GM23338 (cell line): Measurements from ENCODE around the gene GPNMB. TPM values are rescaled to one million over a fixed set of nuclear protein-coding genes. Genes with fewer than 3 reads are reported as not detected.

Source experiments
- ATAC-seq: fragments of 200-7000 bp; cut with Tn5 transposase; 3 replicates; pipeline ENCODE4 v1.9.1; 2020
- DNase-seq: peaks from one replicate; pipeline ENCODE4 v3.0.0-alpha.2; 2015; ENCODE audit warnings: low spot score
- H2AFZ ChIP-seq: fragments of 200-600 bp; sonication (generic); 2 replicates; pipeline ENCODE4 v1.8.0; 2016; ENCODE audit warnings: antibody characterized with exemption, mild to moderate bottlenecking, moderate library complexity
- H3F3A ChIP-seq: fragments of 200-600 bp; sonication (generic); replicated peaks from 2 replicates; pipeline ENCODE4 v1.8.0; 2017; ENCODE audit warnings: antibody characterized with exemption, mixed run types, low read depth
- H3K27ac ChIP-seq: fragments of 200-600 bp; sonication (generic); 2 replicates; pipeline ENCODE4 v1.6.1; 2016; ENCODE audit warnings: low read depth
- H3K27me3 ChIP-seq: fragments of 200-600 bp; sonication (generic); 2 replicates; pipeline ENCODE4 v1.8.0; 2016; ENCODE audit warnings: mild to moderate bottlenecking, mixed run types, moderate library complexity; ENCODE audit not compliant: insufficient read depth
- H3K36me3 ChIP-seq: fragments of 200-600 bp; sonication (generic); 2 replicates; pipeline ENCODE4 v1.8.0; 2016; ENCODE audit warnings: mild to moderate bottlenecking; ENCODE audit not compliant: insufficient read depth
- H3K4me1 ChIP-seq: fragments of 200-600 bp; sonication (generic); 2 replicates; pipeline ENCODE4 v1.8.0; 2016; ENCODE audit warnings: mild to moderate bottlenecking, moderate library complexity; ENCODE audit not compliant: insufficient read depth
- H3K4me2 ChIP-seq: fragments of 200-600 bp; sonication (generic); 2 replicates; pipeline ENCODE4 v1.7.1; 2017; ENCODE audit warnings: mixed run types
- H3K4me3 ChIP-seq: fragments of 200-600 bp; sonication (generic); 2 replicates; pipeline ENCODE4 v1.6.1; 2016; ENCODE audit warnings: mixed run types
- H3K79me2 ChIP-seq: fragments of 200-600 bp; sonication (generic); replicated peaks from 2 replicates; pipeline ENCODE4 v1.8.0; 2017; ENCODE audit warnings: mild to moderate bottlenecking; ENCODE audit not compliant: insufficient read depth
- H3K9me2 ChIP-seq: fragments of 200-600 bp; sonication (generic); 2 replicates; pipeline ENCODE4 v1.8.0; 2017; ENCODE audit not compliant: insufficient read depth
- H4K20me1 ChIP-seq: fragments of 200-600 bp; sonication (generic); replicated peaks from 2 replicates; pipeline ENCODE4 v1.8.0; 2017; ENCODE audit warnings: mild to moderate bottlenecking; ENCODE audit not compliant: insufficient read depth
- H3K27ac Mint-ChIP-seq: 2 replicates; pipeline ENCODE4 v1.8.0; 2020; ENCODE audit warnings: inconsistent platforms, mild to moderate bottlenecking, moderate library complexity, mixed read lengths
- H3K27me3 Mint-ChIP-seq: 3 replicates; pipeline ENCODE4 v1.8.0; 2022; ENCODE audit warnings: low read depth, mild to moderate bottlenecking, moderate library complexity, mixed read lengths, inconsistent platforms; ENCODE audit not compliant: insufficient read depth, poor library complexity
- H3K36me3 Mint-ChIP-seq: 3 replicates; pipeline ENCODE4 v1.8.0; 2021; ENCODE audit warnings: low read depth, mild to moderate bottlenecking, inconsistent platforms, moderate library complexity, mixed read lengths
- H3K4me1 Mint-ChIP-seq: 3 replicates; pipeline ENCODE4 v1.8.0; 2020; ENCODE audit warnings: mild to moderate bottlenecking, inconsistent platforms, mixed read lengths
- H3K4me3 Mint-ChIP-seq: 3 replicates; pipeline ENCODE4 v1.8.0; 2021; ENCODE audit warnings: moderate library complexity, mild to moderate bottlenecking, inconsistent platforms, mixed read lengths
- H3K9me3 Mint-ChIP-seq: 3 replicates; pipeline ENCODE4 v1.8.0; 2020; ENCODE audit warnings: moderate library complexity, mild to moderate bottlenecking, inconsistent platforms, mixed read lengths
- CREB1 ChIP-seq: fragments of 250-450 bp; sonication (Bioruptor Pico); IDR thresholded peaks from 2 replicates; pipeline ENCODE4 v1.5.0; 2020; ENCODE audit warnings: low read depth, mild to moderate bottlenecking, moderate library complexity
- CTCF ChIP-seq, 2 experiments: fragments of 200-600 bp in 1 of 2; sonication (generic) in 1 of 2; conservative IDR thresholded peaks; 2 replicates each; pipeline versions ENCODE4 v1.5.1 to v1.6.1; 2016 to 2017; ENCODE audit warnings: antibody characterized with exemption in 2 of 2, low read depth in 2 of 2, mild to moderate bottlenecking in 2 of 2, moderate library complexity in 1 of 2
- ETS1 ChIP-seq: IDR thresholded peaks from 2 replicates; pipeline ENCODE4 v1.6.1; 2016; ENCODE audit warnings: antibody characterized with exemption
- EZH2 ChIP-seq: fragments of 200-600 bp; sonication (generic); IDR thresholded peaks from one replicate; pipeline ENCODE4 v1.8.0; 2017; ENCODE audit warnings: antibody characterized with exemption, mild to moderate bottlenecking, low read depth; ENCODE audit not compliant: unreplicated experiment
- EZH2phosphoT487 ChIP-seq: fragments of 200-600 bp; sonication (generic); IDR thresholded peaks from one replicate; pipeline ENCODE4 v1.8.1; 2018; ENCODE audit warnings: antibody characterized with exemption; ENCODE audit not compliant: unreplicated experiment
- JUNB ChIP-seq: IDR thresholded peaks from one replicate; pipeline ENCODE4 v1.6.1; 2016; ENCODE audit warnings: antibody characterized with exemption; ENCODE audit not compliant: unreplicated experiment
- NANOG ChIP-seq: IDR thresholded peaks from 2 replicates; pipeline ENCODE4 v1.6.1; 2016; ENCODE audit warnings: antibody characterized with exemption, borderline replicate concordance
- POLR2AphosphoS5 ChIP-seq: IDR thresholded peaks from 2 replicates; pipeline ENCODE4 v1.6.1; 2016; ENCODE audit warnings: antibody characterized with exemption, low read depth
- REST ChIP-seq: IDR thresholded peaks from one replicate; pipeline ENCODE4 v1.6.1; 2018; ENCODE audit warnings: antibody characterized with exemption; ENCODE audit not compliant: unreplicated experiment
- STAT1 ChIP-seq: IDR thresholded peaks from one replicate; pipeline ENCODE4 v1.6.1; 2016; ENCODE audit warnings: antibody characterized with exemption; ENCODE audit not compliant: unreplicated experiment
- ZNF114 ChIP-seq: fragments of 250-450 bp; sonication (Bioruptor Pico); IDR thresholded peaks from 2 replicates; pipeline ENCODE4 v1.5.0; 2020; ENCODE audit warnings: mild to moderate bottlenecking, moderate library complexity
- ZNF331 ChIP-seq: fragments of 250-450 bp; sonication (Bioruptor Pico); IDR thresholded peaks from 2 replicates; pipeline ENCODE4 v1.5.0; 2020; ENCODE audit warnings: low read depth, mild to moderate bottlenecking, moderate library complexity
- polyA plus RNA-seq: library from polyadenylated mRNA; unstranded; fragments of >200 nt; fragmentation: Nextera tagmentation; extraction: Ambion mirVana; gene quantifications from 2 replicates; pipeline ENCODE4 v1.2.1, GENCODE V29; 2016
- total RNA-seq: library from RNA; depleted of rRNA; stranded (reverse); fragments of >200 nt; shearing (Covaris generic); gene quantifications from 2 replicates; pipeline ENCODE4 v1.2.3, GENCODE V29; 2014
- TF ChIP-seq, protein P1 (sequence below): fragments of 250-450 bp; sonication (Bioruptor Pico); IDR thresholded peaks from 2 replicates; pipeline ENCODE4 v1.5.0; 2020; ENCODE audit warnings: mild to moderate bottlenecking, moderate library complexity

GPNMB gene
- total and polyA plus RNA-seq, 2 experiments from 2014 or later: 0.76 to 1.2 TPM

DNA sequence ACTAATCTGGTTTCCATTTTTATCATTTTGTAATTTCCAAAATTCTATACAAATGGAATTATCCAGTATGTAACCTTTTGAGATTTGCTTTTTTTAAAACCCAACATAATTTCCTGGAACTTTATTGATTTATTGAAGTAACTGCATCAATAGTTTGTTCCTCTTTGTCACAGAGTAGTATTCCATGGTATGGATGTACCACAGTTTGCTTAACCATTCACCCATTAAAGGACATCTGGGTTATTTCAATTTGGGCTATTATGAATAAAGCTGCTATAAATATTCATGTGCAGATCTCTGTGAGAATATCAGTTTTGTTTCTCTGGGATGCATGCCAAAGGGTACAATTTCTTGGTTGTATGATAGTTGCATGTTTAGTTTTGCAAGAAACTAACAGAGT lies 2.9 kb downstream of the GPNMB start:
- H3F3A ChIP-seq: peaks cover 7% of the 10 kb centered on the region; the same call in 1 of the 2 replicates
- Mint-ChIP-seq H3K4me1 (peaks cover 10% of the 10 kb centered on the region), H3K4me3 (no peak overlapping the region), H3K27me3 (peaks cover 6% of the 10 kb centered on the region), H3K27ac (no peak overlapping the region), H3K9me3 (peaks cover 5% of the 10 kb centered on the region; the same call in 1 of the 3 replicates), H3K36me3 (no peaks in the 10 kb centered on the region)
- H3K9me2 ChIP-seq: peaks cover 6% of the 10 kb centered on the region; the same call in 1 of the 2 replicates
- no peak overlapping the region for H2AFZ ChIP-seq
- H3K79me2 ChIP-seq: no peaks in the 10 kb centered on the region
- H3K36me3 ChIP-seq: no peaks in the 10 kb centered on the region
- no peak for DNase-seq
- TF ChIP-seq CREB1 (CRISPR knock-in tag) (no peak), STAT1 (no peak), ETS1 (no peak), CTCF (conservative IDR thresholded peaks at IDR 0.05; ENCODE audit: low read depth in 2 of 2) (no peak), NANOG (no peak), EZH2phosphoT487 (no peak), ZNF331 (no peak), EZH2 (no peak), JUNB (no peak), POLR2AphosphoS5 (no peak), ZNF114 (no peak), REST (no peak)
- TF ChIP-seq, protein P1, sequence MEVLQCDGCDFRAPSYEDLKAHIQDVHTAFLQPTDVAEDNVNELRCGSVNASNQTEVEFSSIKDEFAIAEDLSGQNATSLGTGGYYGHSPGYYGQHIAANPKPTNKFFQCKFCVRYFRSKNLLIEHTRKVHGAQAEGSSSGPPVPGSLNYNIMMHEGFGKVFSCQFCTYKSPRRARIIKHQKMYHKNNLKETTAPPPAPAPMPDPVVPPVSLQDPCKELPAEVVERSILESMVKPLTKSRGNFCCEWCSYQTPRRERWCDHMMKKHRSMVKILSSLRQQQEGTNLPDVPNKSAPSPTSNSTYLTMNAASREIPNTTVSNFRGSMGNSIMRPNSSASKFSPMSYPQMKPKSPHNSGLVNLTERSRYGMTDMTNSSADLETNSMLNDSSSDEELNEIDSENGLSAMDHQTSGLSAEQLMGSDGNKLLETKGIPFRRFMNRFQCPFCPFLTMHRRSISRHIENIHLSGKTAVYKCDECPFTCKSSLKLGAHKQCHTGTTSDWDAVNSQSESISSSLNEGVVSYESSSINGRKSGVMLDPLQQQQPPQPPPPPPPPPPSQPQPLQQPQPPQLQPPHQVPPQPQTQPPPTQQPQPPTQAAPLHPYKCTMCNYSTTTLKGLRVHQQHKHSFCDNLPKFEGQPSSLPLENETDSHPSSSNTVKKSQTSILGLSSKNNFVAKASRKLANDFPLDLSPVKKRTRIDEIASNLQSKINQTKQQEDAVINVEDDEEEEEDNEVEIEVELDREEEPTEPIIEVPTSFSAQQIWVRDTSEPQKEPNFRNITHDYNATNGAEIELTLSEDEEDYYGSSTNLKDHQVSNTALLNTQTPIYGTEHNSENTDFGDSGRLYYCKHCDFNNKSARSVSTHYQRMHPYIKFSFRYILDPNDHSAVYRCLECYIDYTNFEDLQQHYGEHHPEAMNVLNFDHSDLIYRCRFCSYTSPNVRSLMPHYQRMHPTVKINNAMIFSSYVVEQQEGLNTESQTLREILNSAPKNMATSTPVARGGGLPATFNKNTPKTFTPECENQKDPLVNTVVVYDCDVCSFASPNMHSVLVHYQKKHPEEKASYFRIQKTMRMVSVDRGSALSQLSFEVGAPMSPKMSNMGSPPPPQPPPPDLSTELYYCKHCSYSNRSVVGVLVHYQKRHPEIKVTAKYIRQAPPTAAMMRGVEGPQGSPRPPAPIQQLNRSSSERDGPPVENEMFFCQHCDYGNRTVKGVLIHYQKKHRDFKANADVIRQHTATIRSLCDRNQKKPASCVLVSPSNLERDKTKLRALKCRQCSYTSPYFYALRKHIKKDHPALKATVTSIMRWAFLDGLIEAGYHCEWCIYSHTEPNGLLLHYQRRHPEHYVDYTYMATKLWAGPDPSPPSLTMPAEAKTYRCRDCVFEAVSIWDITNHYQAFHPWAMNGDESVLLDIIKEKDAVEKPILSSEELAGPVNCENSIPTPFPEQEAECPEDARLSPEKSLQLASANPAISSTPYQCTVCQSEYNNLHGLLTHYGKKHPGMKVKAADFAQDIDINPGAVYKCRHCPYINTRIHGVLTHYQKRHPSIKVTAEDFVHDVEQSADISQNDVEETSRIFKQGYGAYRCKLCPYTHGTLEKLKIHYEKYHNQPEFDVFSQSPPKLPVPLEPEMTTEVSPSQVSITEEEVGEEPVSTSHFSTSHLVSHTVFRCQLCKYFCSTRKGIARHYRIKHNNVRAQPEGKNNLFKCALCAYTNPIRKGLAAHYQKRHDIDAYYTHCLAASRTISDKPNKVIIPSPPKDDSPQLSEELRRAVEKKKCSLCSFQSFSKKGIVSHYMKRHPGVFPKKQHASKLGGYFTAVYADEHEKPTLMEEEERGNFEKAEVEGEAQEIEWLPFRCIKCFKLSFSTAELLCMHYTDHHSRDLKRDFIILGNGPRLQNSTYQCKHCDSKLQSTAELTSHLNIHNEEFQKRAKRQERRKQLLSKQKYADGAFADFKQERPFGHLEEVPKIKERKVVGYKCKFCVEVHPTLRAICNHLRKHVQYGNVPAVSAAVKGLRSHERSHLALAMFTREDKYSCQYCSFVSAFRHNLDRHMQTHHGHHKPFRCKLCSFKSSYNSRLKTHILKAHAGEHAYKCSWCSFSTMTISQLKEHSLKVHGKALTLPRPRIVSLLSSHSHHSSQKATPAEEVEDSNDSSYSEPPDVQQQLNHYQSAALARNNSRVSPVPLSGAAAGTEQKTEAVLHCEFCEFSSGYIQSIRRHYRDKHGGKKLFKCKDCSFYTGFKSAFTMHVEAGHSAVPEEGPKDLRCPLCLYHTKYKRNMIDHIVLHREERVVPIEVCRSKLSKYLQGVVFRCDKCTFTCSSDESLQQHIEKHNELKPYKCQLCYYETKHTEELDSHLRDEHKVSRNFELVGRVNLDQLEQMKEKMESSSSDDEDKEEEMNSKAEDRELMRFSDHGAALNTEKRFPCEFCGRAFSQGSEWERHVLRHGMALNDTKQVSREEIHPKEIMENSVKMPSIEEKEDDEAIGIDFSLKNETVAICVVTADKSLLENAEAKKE: no peak
- ATAC-seq: no peak
- no peak overlapping the region for H3K4me2 ChIP-seq
- H3K4me1 ChIP-seq: peaks cover 17% of the 10 kb centered on the region
- peaks cover 30% of the 10 kb centered on the region for H3K27me3 ChIP-seq
- no peaks in the 10 kb centered on the region for H4K20me1 ChIP-seq
- H3K4me3 ChIP-seq: no peak overlapping the region
- no peak overlapping the region for H3K27ac ChIP-seq
